Suppressor macrophage treated with lipopolysaccharide for 4 hours (primary cell): Measurements from ENCODE around the gene ENTPD8.
"Not testable (repeated sequence)": the region's sequence is repeated elsewhere in the genome, so short reads cannot be mapped to it uniquely, and the experiment has no call there.

Source experiments
- DNase-seq: peaks from one replicate; pipeline ENCODE4 v3.0.0-alpha.2; 2020

Gene ENTPD8

GRCh38 chr9:137428841-137429545 lies 12.2 kb downstream of the ENTPD8 start:
- no peak for DNase-seq

GRCh38 chr9:137428311-137428630 lies 12.9 kb downstream of the ENTPD8 start:
- DNase-seq: no peak

- DNase-seq: no peak
These were observed 13.5 kb downstream of the ENTPD8 start for GRCh38 chr9:137427454-137428310.

- no peak for DNase-seq
These were observed 15.0 kb downstream of the ENTPD8 start for GRCh38 chr9:137426018-137426681.

- DNase-seq: no peak
These were observed 17.5 kb downstream of the ENTPD8 start for GRCh38 chr9:137423514-137424291.

GRCh38 chr9:137422604-137423513 lies 18.3 kb downstream of the ENTPD8 start, which contains the start of the genes EXD3 and NOXA1:
Gene EXD3 (minus strand): TSS chr9:137423162. CDS start chr9:137395357, 27,805 bp downstream.
Gene NOXA1 (plus strand): TSS chr9:137423393. CDS start chr9:137423530, 137 bp downstream.
- DNase-seq: peak; percentile 99

- no peak for DNase-seq
These were observed 19.1 kb downstream of the ENTPD8 start for GRCh38 chr9:137421838-137422603.

- DNase-seq: no peak
These were observed 23.8 kb downstream of the ENTPD8 start for GRCh38 chr9:137417161-137418021.

GRCh38 chr9:137416563-137417151 lies 24.5 kb downstream of the ENTPD8 start:
- DNase-seq: no peak

- DNase-seq: no peak
These were observed 25.1 kb downstream of the ENTPD8 start for GRCh38 chr9:137416006-137416562.

- no peak for DNase-seq
These were observed 25.7 kb downstream of the ENTPD8 start for GRCh38 chr9:137415451-137415850.

GRCh38 chr9:137412431-137412830 lies 28.7 kb downstream of the ENTPD8 start:
- DNase-seq: no peak

GRCh38 chr9:137411645-137412380 lies 29.3 kb downstream of the ENTPD8 start:
- no peak for DNase-seq

GRCh38 chr9:137411260-137411644 lies 29.9 kb downstream of the ENTPD8 start:
- DNase-seq: no peak

- DNase-seq: no peak
These were observed 30.3 kb downstream of the ENTPD8 start for GRCh38 chr9:137410891-137411249.

GRCh38 chr9:137410236-137410890 lies 30.8 kb downstream of the ENTPD8 start:
- not testable (repeated sequence) for DNase-seq

GRCh38 chr9:137409515-137409914 lies 31.6 kb downstream of the ENTPD8 start:
- no peak for DNase-seq
